ENCODE results near the gene MAP1S.

Gene MAP1S

DNA sequence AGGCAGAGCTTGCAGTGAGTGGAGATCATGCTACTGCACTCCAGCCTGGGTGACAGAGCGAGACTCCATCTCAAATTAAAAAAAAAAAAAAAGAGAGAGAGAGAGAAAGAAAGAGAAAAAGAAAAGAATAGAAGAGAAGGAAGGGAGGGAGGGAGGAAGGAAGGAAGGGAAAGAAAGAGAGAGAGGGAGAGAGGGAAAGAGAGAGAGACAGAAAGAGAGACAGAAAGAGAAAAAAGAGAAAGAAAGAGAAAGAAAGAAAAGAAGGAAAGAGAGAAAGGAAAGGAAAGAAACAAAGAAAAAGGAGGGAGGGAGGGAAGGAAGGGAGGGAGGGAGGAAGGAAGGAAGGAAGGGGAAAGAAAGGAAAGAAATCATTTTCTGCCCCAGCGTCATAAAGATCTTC is 24.1 kb upstream of the MAP1S start:
- DNase-seq (ENCODE audit: low spot score), result no peak

DNA sequence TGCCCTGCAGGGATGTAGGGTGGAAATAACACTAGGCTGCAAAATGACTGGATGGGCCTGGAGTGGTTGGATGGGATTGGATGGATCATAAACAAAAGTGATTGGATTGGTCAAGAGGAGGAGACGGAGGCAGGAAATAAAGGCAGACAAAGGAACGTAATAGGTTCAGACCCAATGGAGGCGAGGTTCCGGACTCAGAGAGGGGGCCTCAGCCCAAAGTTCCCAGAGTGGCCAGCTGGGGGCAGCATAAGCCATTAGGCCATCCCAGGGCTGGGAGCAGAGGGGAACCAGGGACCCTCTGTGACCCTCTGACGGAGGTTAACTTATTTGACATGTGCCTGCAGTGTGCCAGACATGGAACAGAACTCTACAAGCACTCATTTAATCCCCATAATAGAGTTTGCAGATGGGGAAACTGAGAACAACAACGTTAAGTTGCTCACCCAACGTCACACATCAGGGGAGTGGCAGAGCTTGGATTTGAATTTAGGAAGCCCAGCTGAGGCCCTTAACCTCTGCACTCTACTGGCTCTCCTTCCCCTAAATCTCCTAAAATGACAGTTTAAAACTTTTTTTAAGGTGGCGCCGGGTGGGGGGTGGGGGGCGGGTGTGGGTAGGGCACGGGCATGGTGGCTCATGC is 15.3 kb upstream of the MAP1S start:
- no peak for DNase-seq (ENCODE audit: low spot score)

- DNase-seq (ENCODE audit: low spot score), result peak; percentile 52
Measured at GRCh38 chr19:17706750-17707181, 12.5 kb upstream of the MAP1S start.

DNA sequence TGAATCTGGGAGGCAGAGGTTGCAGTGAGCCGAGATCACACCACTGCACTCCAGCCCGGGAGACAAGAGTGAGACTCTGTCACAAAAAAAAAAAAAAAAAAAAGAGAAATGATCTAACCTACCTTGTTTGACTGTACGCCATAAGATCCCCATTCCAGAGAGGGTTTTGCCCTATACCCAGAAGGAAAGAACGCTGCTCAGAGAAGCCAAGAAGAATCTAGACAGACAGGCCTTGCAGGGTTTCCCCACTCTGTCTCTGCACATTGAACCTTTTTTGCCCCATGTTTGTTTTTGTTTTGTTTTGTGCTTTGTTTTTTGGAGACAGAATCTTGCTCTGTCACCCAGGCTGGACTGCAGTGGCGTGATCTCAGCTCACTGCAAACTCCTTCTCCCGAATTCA is 7.4 kb upstream of the MAP1S start:
- no peak for DNase-seq (ENCODE audit: low spot score)

DNA sequence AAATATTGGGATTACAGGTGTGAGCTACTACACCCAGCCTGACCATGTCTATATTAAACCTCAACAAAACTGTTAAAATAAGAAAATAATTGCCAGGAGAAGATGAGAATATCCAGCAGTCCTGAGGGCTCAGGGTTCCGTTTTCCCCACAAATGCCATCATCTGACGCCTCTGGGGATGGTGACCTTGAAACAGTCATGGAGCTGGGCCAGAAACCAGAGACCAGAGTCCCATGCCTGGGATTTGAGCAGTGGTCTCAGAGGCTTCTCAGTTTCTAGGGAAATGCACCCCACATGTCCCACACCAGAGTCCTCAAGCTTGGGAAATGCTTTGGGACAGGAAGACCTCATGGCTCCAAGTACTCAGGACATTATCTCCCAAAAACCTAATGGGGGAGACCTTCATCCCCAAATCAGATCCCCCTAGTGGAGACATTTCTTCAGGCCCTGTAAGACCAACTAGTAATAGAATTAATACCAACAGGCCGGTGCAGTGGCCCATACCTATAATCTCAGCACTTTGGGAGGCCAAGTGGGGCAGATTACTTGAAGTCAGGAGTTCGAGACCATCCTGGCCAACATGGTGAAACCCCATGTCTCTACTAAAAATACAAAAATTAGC is 2.9 kb upstream of the MAP1S start:
- peak; percentile 25 for DNase-seq (ENCODE audit: low spot score)

DNA sequence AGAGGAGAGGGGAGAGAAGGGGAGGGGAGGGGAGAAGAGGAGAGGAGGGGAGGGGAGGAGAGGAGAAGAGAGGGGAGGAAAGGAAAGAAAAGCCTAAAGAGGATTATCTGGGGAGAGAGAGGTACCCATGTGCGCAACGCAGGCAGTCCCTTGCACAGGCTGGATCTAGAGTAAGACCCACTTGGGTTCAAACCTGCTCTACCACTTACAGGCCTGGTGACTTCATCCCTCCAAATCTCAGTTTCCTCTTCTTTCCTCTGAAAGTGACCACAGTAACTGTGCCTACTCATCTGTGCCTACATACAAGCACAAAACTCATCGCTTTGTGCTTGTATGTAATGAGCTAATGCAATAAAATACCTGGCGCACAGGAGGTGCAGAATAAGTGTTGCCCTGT is 732 bp upstream of the MAP1S start:
- DNase-seq (ENCODE audit: low spot score), result peak; percentile 33

- DNase-seq (ENCODE audit: low spot score), result peak; percentile 14
Measured at GRCh38 chr19:17719730-17720400, 585 bp downstream of the MAP1S start.

DNA sequence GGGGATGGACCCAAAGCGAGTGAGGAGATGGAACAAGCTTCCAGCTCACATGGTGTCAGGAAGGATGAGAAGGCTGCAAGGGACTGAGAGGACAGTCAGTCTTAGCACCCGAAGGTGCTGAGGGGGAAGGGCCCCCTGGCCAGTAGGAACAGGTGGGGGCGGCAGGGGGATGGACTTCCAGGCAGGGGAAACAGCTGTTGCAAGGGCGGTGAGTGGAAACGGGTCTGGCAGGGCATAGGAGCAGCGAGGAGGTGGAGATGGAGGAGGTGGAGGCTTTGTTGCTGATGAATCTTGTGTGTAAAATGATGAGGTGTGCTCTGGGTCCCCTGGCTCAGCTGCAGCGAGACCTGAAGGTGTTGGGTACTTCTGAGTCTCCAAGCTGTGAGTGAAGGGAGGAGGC is 1.2 kb downstream of the MAP1S start:
- DNase-seq (ENCODE audit: low spot score), result peak; percentile 5

- DNase-seq (ENCODE audit: low spot score), result no peak
Measured at GRCh38 chr19:17721111-17721628, 1.9 kb downstream of the MAP1S start.

GRCh38 chr19:17721821-17722220 is 2.5 kb downstream of the MAP1S start:
- DNase-seq (ENCODE audit: low spot score), result peak; percentile 65

DNA sequence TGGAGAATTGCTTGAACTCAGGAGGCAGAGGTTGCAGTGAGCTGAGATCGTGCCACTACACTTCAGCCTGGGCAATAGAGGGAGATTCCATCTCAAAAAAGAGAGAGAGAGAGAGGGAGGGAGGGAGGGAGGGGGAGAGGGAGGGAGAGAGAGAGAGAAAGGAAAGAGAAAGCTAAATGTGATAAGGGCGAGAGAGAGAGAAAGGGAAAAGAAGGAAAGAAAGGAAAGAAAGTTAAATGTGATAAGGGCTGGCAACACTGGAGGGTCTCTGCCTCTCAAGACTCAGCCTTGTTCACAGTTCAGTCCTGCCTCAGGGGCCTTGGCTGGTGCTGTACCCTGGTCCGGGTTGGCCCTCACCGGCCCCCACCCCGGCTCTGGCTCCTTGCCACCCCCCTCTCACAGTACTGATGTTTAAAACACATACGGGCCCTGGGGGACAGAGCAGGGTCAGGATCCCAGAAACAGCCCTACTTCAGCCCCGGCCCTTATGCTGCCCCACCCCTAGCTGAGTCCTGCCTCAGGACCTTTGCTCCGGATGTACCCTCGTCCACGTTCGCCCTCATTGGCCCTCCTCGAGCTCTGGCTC is 3.5 kb downstream of the MAP1S start:
- no peak for DNase-seq (ENCODE audit: low spot score)

DNA sequence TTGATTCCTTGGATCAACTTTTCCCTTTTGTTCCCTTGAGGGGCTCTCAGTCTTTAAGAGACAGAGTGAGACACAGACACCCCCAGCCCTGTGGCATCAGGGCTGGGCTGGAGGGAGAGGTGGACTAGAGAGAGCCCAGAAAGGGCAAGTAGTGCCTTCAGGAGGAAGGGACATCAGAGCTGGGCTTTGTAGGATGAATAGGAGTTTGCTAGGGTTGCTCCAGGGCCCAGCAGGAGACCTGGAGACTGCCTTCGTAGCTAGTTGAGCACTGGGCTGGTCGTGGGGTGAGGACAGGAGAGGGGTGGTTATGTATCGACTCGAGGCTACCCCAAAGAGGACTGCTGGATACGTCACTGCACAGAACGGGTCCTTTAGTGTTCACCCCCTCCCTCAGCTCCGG is 5.4 kb downstream of the MAP1S start:
- DNase-seq (ENCODE audit: low spot score), result no peak

GRCh38 chr19:17725422-17726078 is 6.3 kb downstream of the MAP1S start:
- DNase-seq (ENCODE audit: low spot score), result no peak

- no peak for DNase-seq (ENCODE audit: low spot score)
Measured at GRCh38 chr19:17726136-17726741, 7.0 kb downstream of the MAP1S start.

- DNase-seq (ENCODE audit: low spot score), result no peak
Measured at GRCh38 chr19:17726964-17727773, 7.9 kb downstream of the MAP1S start.

DNA sequence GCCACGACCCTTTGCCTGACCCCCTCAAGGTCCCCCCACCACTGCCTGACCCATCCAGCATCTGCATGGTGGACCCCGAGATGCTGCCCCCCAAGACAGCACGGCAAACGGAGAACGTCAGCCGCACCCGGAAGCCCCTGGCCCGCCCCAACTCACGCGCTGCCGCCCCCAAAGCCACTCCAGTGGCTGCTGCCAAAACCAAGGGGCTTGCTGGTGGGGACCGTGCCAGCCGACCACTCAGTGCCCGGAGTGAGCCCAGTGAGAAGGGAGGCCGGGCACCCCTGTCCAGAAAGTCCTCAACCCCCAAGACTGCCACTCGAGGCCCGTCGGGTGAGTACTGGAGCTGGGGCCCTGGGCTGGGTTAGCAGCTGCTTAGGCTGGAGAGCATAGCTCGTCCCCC is 8.6 kb downstream of the MAP1S start:
- no peak for DNase-seq (ENCODE audit: low spot score)

GRCh38 chr19:17733127-17733526 is 13.8 kb downstream of the MAP1S start:
- DNase-seq (ENCODE audit: low spot score), result no peak

DNA sequence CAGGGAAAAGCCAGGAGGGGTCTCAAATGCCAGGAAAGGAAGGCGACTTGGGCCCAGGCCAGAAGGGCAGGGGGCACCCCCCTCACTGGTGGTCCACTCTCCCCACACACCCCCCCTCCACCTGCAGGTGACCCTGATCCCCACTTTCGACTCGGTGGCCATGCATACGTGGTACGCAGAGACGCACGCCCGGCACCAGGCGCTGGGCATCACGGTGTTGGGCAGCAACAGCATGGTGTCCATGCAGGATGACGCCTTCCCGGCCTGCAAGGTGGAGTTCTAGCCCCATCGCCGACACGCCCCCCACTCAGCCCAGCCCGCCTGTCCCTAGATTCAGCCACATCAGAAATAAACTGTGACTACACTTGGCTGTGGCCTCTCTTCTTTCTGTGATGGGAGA is 14.9 kb downstream of the MAP1S start:
- no peak for DNase-seq (ENCODE audit: low spot score)

DNA sequence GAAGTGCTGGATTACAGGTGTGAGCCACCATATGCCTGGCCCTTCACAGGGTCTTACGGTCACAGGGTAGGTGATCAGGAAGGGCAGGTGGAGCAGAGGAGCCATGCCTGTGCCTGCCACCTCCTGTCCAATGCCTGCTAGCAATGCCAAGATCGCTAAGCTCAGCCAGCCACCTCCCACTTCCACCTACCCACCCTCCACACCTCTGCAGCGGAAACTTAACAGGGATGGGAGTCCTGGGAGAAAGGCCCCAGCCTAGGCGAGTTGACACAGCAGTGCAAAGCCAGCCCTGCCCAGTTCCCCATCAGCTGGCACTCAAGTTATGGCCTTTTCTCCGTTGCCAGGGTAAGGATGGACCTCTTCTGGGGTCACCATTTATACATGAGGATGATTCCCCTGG is 16.1 kb downstream of the MAP1S start:
- DNase-seq (ENCODE audit: low spot score), result no peak

DNA sequence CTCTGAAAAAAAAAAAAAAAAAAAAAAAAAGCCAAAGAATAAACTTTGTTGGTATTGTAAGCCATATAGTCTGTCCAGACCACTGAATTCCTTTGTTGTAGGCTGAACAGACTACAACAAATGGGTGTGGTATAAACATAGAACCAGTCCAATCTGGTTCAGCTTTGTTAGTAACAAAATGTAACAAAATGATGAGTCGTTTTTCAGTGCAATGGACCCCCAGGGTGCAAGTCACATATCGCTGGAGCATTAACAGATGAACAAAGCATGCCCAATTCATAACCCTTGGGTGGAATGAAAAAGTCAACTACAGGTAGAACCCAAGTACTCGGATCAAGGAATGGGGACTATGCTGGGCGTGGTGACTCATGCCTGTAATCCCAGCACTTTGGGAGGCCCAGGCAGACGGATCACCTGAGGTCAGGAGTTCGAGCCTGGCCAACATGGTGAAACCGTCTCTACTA is 18.4 kb downstream of the MAP1S start:
- DNase-seq (ENCODE audit: low spot score), result no peak
